ENCODE measurements around the gene SP1. TPM values are rescaled to one million over a fixed set of nuclear protein-coding genes. Genes with fewer than 3 reads are reported as not detected.
A peak's percentile ranks its signal among the peaks of the same experiment; 100 is the strongest.

The SP1 gene
- total RNA-seq, 3 donors from 2014 or later (not counting 1 experiment from before 2014, with no cell fraction given): 84.6 to 96.3 (median 88.5) TPM

DNA sequence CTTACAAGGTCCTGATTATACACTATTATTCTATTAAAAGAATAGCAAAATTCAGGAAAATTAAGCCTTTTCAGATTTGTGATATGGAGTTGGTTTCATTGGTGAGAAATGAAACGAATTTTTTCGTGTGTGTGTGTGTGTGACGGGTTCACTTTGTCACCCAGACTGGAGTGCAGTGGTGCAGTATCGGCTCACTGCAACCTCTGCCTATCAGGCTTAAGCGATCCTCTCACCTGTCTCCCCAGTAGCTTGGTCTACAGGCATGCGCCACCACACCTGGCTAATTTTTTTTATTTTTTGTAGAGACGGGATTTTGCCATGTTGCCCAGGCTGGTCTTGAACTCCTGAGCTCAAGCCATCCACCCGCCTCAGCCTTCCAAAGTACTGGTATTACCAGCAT, 81.6 kb downstream of the SP1 start:
- H3K36me3 Mint-ChIP-seq: peaks cover 34% of the 10 kb centered on the region
- H3K36me3 ChIP-seq (ENCODE audit: control insufficient read depth, insufficient read depth, low read length): peaks cover 99% of the 10 kb centered on the region
- H3K9me3 Mint-ChIP-seq: no peaks in the 10 kb centered on the region
- TF ChIP-seq CTCF (IDR thresholded peaks at IDR 0.05): no peak
- ATAC-seq: no peak
- H3K27ac Mint-ChIP-seq: peak overlapping the region in 1 of 2 donors; percentile 41
- H3K27me3 Mint-ChIP-seq (ENCODE audit: low read depth in 2 of 2): no peaks in the 10 kb centered on the region
- H3K9me3 ChIP-seq (ENCODE audit: control insufficient read depth, insufficient read depth, low read length): no peaks in the 10 kb centered on the region
- H3K4me3 Mint-ChIP-seq: no peak overlapping the region
- H3K4me1 ChIP-seq (ENCODE audit: control insufficient read depth, insufficient read depth, low read length): no peaks in the 10 kb centered on the region
- intact Hi-C loops (cut with micrococcal nuclease): no loop called here
- no peak overlapping the region for H3K4me3 ChIP-seq (ENCODE audit: low read length)
- no peak overlapping the region for H3K27ac ChIP-seq (ENCODE audit: low read length)
- 96% methylated on average over 8 of the region's 8 CpGs for WGBS (ENCODE audit: insufficient coverage)
- H3K4me1 Mint-ChIP-seq: peaks cover 33 to 37% of the 10 kb centered on the region in 2 donors
- DNase-seq: no peak
- no peaks in the 10 kb centered on the region for H3K27me3 ChIP-seq (ENCODE audit: control insufficient read depth, insufficient read depth, low read length)

GRCh38 chr12:53462935-53463334, 83.0 kb downstream of the SP1 start:
- Mint-ChIP-seq H3K9me3 (no peaks in the 10 kb centered on the region), H3K36me3 (peaks cover 38% of the 10 kb centered on the region), H3K4me1 (peaks cover 34 to 37% of the 10 kb centered on the region in 2 donors), H3K27ac (peak overlapping the region; percentile 22 to 41), H3K27me3 (ENCODE audit: low read depth in 2 of 2) (no peaks in the 10 kb centered on the region), H3K4me3 (no peak overlapping the region)
- no peak for TF ChIP-seq CTCF (IDR thresholded peaks at IDR 0.05)
- ATAC-seq (no peak), DNase-seq (no peak)
- Histone ChIP-seq H3K27me3 (ENCODE audit: control insufficient read depth, insufficient read depth, low read length) (no peaks in the 10 kb centered on the region), H3K4me3 (ENCODE audit: low read length) (no peak overlapping the region), H3K27ac (ENCODE audit: low read length) (no peak overlapping the region), H3K4me1 (ENCODE audit: control insufficient read depth, insufficient read depth, low read length) (no peaks in the 10 kb centered on the region), H3K36me3 (ENCODE audit: control insufficient read depth, insufficient read depth, low read length) (peaks cover 99% of the 10 kb centered on the region), H3K9me3 (ENCODE audit: control insufficient read depth, insufficient read depth, low read length) (no peaks in the 10 kb centered on the region)
- intact Hi-C loops (cut with micrococcal nuclease): no loop called here
- 92% methylated on average over 2 of the region's 3 CpGs for WGBS (ENCODE audit: insufficient coverage)

- no peak for DNase-seq
- Histone ChIP-seq H3K36me3 (ENCODE audit: control insufficient read depth, insufficient read depth, low read length) (peaks cover 97% of the 10 kb centered on the region), H3K27ac (ENCODE audit: low read length) (no peak overlapping the region), H3K9me3 (ENCODE audit: control insufficient read depth, insufficient read depth, low read length) (no peaks in the 10 kb centered on the region), H3K4me3 (ENCODE audit: low read length) (no peak overlapping the region), H3K4me1 (ENCODE audit: control insufficient read depth, insufficient read depth, low read length) (no peaks in the 10 kb centered on the region), H3K27me3 (ENCODE audit: control insufficient read depth, insufficient read depth, low read length) (no peaks in the 10 kb centered on the region)
- peaks cover 48% of the 10 kb centered on the region for H3K36me3 Mint-ChIP-seq
- no peak for ATAC-seq
- peaks cover 37 to 41% of the 10 kb centered on the region in 2 donors for H3K4me1 Mint-ChIP-seq
- no peaks in the 10 kb centered on the region for H3K27me3 Mint-ChIP-seq (ENCODE audit: low read depth in 2 of 2)
- whole genome bisulfite sequencing (ENCODE audit: insufficient coverage): 87% methylated on average over 5 of the region's 5 CpGs
- no peaks in the 10 kb centered on the region for H3K9me3 Mint-ChIP-seq
- intact Hi-C loops (cut with micrococcal nuclease): no loop called here
- peak overlapping the region; percentile 20 to 31 for H3K27ac Mint-ChIP-seq
- H3K4me3 Mint-ChIP-seq: no peak overlapping the region
- TF ChIP-seq CTCF (IDR thresholded peaks at IDR 0.05): no peak
Observed at GRCh38 chr12:53463802-53464560, 84.0 kb downstream of the SP1 start.

Measured in natural killer cell (primary cell).